Caco-2 (cell line): Measurements from ENCODE around the gene SIT1. TPM values are rescaled to one million over a fixed set of nuclear protein-coding genes. Genes with fewer than 3 reads are reported as not detected.

Experiments
- BruUV-seq: library from RNA; stranded (reverse); fragments of 400-500 nt; replicated peaks from 2 replicates; lab custom pipeline; 2021; lab: Mats Ljungman, UMichigan
- CTCF ChIA-PET: fragments of 300-600 bp; sonication (Branson Sonifier 250); formaldehyde crosslinking; loops from one replicate; lab custom pipeline; 2022; ENCODE audit warnings: antibody characterized with exemption; lab: Charles Lee
- POLR2A ChIA-PET: fragments of 300-600 bp; sonication (Branson Sonifier 250); formaldehyde crosslinking; loops from one replicate; lab custom pipeline; 2022; ENCODE audit warnings: antibody characterized with exemption; lab: Charles Lee
- DNase-seq, 2 experiments: peaks; one replicate each; pipeline versions ENCODE4 v3.0.0 to v3.0.0-alpha.2; 2020 to 2022
- H3K27me3 ChIP-seq: replicated peaks from 2 replicates; pipeline ENCODE4 v1.6.0; 2011; ENCODE audit warnings: low read length; ENCODE audit not compliant: control insufficient read depth, insufficient read depth
- H3K36me3 ChIP-seq: 2 replicates; pipeline ENCODE4 v1.5.1; 2011; ENCODE audit warnings: low read length; ENCODE audit not compliant: control insufficient read depth, insufficient read depth
- H3K4me1 ChIP-seq: fragments of 250-450 bp; sonication (Bioruptor Pico); 2 replicates; pipeline ENCODE4 v1.5.1; 2020; ENCODE audit warnings: mild to moderate bottlenecking
- H3K4me3 ChIP-seq: 2 replicates; pipeline ENCODE4 v1.5.1; 2011; ENCODE audit warnings: low read depth, mild to moderate bottlenecking, control low read depth, low read length
- H3K9me3 ChIP-seq: fragments of 250-450 bp; sonication (Bioruptor Pico); 2 replicates; pipeline ENCODE4 v1.5.1; 2020; ENCODE audit warnings: mild to moderate bottlenecking, moderate library complexity
- H3K27ac Mint-ChIP-seq: one replicate; pipeline ENCODE4 v1.8.0; 2022; ENCODE audit warnings: mixed read lengths; ENCODE audit not compliant: unreplicated experiment
- H3K27me3 Mint-ChIP-seq: one replicate; pipeline ENCODE4 v1.8.0; 2022; ENCODE audit warnings: mixed read lengths; ENCODE audit not compliant: insufficient read depth, unreplicated experiment
- H3K36me3 Mint-ChIP-seq: one replicate; pipeline ENCODE4 v1.8.0; 2022; ENCODE audit warnings: mild to moderate bottlenecking, mixed read lengths; ENCODE audit not compliant: insufficient read depth, unreplicated experiment
- H3K4me1 Mint-ChIP-seq: one replicate; pipeline ENCODE4 v1.8.0; 2022; ENCODE audit warnings: low read depth, mixed read lengths; ENCODE audit not compliant: unreplicated experiment
- H3K4me3 Mint-ChIP-seq: one replicate; pipeline ENCODE4 v1.8.0; 2022; ENCODE audit warnings: mild to moderate bottlenecking, moderate library complexity, mixed read lengths; ENCODE audit not compliant: unreplicated experiment
- H3K9me3 Mint-ChIP-seq: one replicate; pipeline ENCODE4 v1.8.0; 2022; ENCODE audit warnings: mixed read lengths; ENCODE audit not compliant: unreplicated experiment
- CTCF ChIP-seq, 2 experiments: fragments of 200-600 bp in 1 of 2; IDR thresholded peaks; 1 replicate in 1 of 2; 2 replicates in 1 of 2; pipeline versions ENCODE4 v1.5.1 to v1.8.0; 2011 to 2022; ENCODE audit warnings: antibody characterized with exemption in 1 of 2, control low read depth in 1 of 2, inconsistent platforms in 1 of 2, low read depth in 1 of 2, low read length in 1 of 2, mild to moderate bottlenecking in 1 of 2, moderate library complexity in 1 of 2; ENCODE audit not compliant: insufficient read depth in 1 of 2, severe bottlenecking in 1 of 2, unreplicated experiment in 1 of 2
- intact Hi-C: fragments of 100-400 bp; cut with micrococcal nuclease; formaldehyde crosslinking; loops from one replicate; pipeline ENCODE4 v1.10.0; 2022; ENCODE audit not compliant: unreplicated experiment
- total RNA-seq: library from RNA; stranded (reverse); gene quantifications from 2 replicates; pipeline ENCODE4 v1.2.3, GENCODE V29; 2022

SIT1 gene
- total RNA-seq, 1 experiment from 2014 or later, result not detected

GRCh38 chr9:35679091-35679490 lies 28.4 kb upstream of the SIT1 start:
- Mint-ChIP-seq H3K4me1 (peaks cover 6% of the 10 kb centered on the region), H3K36me3 (no peaks in the 10 kb centered on the region), H3K4me3 (no peak overlapping the region), H3K27me3 (no peaks in the 10 kb centered on the region), H3K27ac (no peak overlapping the region), H3K9me3 (no peaks in the 10 kb centered on the region)
- Histone ChIP-seq H3K4me3 (no peak overlapping the region), H3K9me3 (no peaks in the 10 kb centered on the region), H3K36me3 (no peaks in the 10 kb centered on the region), H3K4me1 (no peaks in the 10 kb centered on the region), H3K27me3 (no peaks in the 10 kb centered on the region)
- no peak for TF ChIP-seq CTCF (IDR thresholded peaks at IDR 0.05; ENCODE audit: insufficient read depth in 1 of 2, low read depth in 1 of 2, low read length in 1 of 2, severe bottlenecking in 1 of 2, unreplicated experiment in 1 of 2)
- CTCF ChIA-PET, result no interaction called here
- intact Hi-C loops, result no loop called here
- POLR2A ChIA-PET, result interaction anchor here (1.2 kb wide), 1 partner anchor 21 kb away, joined by 3 read pairs; the partner anchor contains the start of genes CCDC107 and RMRP
- DNase-seq, result no peak
- BruUV-seq, result no TSS peak

- Mint-ChIP-seq H3K27me3 (no peaks in the 10 kb centered on the region), H3K36me3 (no peaks in the 10 kb centered on the region), H3K4me3 (no peak overlapping the region), H3K9me3 (no peaks in the 10 kb centered on the region), H3K4me1 (no peaks in the 10 kb centered on the region), H3K27ac (no peak overlapping the region)
- Histone ChIP-seq H3K9me3 (no peaks in the 10 kb centered on the region), H3K4me1 (no peaks in the 10 kb centered on the region), H3K4me3 (no peak overlapping the region), H3K36me3 (no peaks in the 10 kb centered on the region), H3K27me3 (no peaks in the 10 kb centered on the region)
- intact Hi-C loops, result no loop called here
- CTCF ChIA-PET, result no interaction called here
- no TSS peak for BruUV-seq
- POLR2A ChIA-PET, result no interaction called here
- DNase-seq, result no peak
- TF ChIP-seq CTCF (IDR thresholded peaks at IDR 0.05; ENCODE audit: insufficient read depth in 1 of 2, low read depth in 1 of 2, low read length in 1 of 2, severe bottlenecking in 1 of 2, unreplicated experiment in 1 of 2), result no peak
Observed at GRCh38 chr9:35675732-35676392, 25.1 kb upstream of the SIT1 start.

DNA sequence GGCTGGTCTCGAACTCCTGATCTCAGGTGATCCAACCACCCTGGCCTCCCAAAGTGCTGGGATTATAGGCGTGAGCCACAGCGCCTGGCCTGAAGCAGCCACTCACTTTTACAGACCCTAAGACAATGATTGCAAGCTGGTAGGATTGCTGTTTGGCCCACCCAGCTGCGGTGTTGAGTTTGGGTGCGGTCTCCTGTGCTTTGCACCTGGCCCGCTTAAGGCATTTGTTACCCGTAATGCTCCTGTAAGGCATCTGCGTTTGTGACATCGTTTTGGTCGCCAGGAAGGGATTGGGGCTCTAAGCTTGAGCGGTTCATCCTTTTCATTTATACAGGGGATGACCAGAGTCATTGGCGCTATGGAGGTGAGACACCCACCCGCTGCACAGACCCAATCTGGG lies 24.5 kb upstream of the SIT1 start:
- ChIA-PET CTCF (interaction anchor here (0.7 kb wide), 1 partner anchor 57 kb away, joined by 6 read pairs; the partner anchor contains the start of gene CD72), POLR2A (no interaction called here)
- peaks cover 2% of the 10 kb centered on the region for H3K4me1 ChIP-seq
- H3K9me3 ChIP-seq, result no peaks in the 10 kb centered on the region
- H3K4me3 ChIP-seq, result no peak overlapping the region
- no peaks in the 10 kb centered on the region for H3K27me3 ChIP-seq
- H3K27me3 Mint-ChIP-seq, result no peaks in the 10 kb centered on the region
- H3K36me3 ChIP-seq, result no peaks in the 10 kb centered on the region
- no peak overlapping the region for H3K27ac Mint-ChIP-seq
- no peaks in the 10 kb centered on the region for H3K9me3 Mint-ChIP-seq
- no peaks in the 10 kb centered on the region for H3K36me3 Mint-ChIP-seq
- DNase-seq, result no peak
- no peak overlapping the region for H3K4me3 Mint-ChIP-seq
- intact Hi-C loops, result no loop called here
- BruUV-seq, result no TSS peak
- no peaks in the 10 kb centered on the region for H3K4me1 Mint-ChIP-seq
- TF ChIP-seq CTCF (IDR thresholded peaks at IDR 0.05; ENCODE audit: insufficient read depth in 1 of 2, low read depth in 1 of 2, low read length in 1 of 2, severe bottlenecking in 1 of 2, unreplicated experiment in 1 of 2), result no peak
